H1 (cell line): ENCODE data around the gene SMIM29. TPM values are rescaled to one million over a fixed set of nuclear protein-coding genes. Genes with fewer than 3 reads are reported as not detected.

Source experiments
- CTCF ChIA-PET: fragments of 300-600 bp; sonication (Branson Sonifier 250); formaldehyde crosslinking; loops from one replicate; lab custom pipeline; 2021; ENCODE audit not compliant: partially characterized antibody; lab: Charles Lee
- POLR2A ChIA-PET: fragments of 300-600 bp; sonication (Branson Sonifier 250); formaldehyde crosslinking; loops from one replicate; lab custom pipeline; 2021; ENCODE audit warnings: inconsistent platforms; ENCODE audit not compliant: partially characterized antibody; lab: Charles Lee
- DNase-seq, 2 experiments: peaks; one replicate each; pipeline versions ENCODE4 v3.0.0 to v3.0.0-alpha.2; 2010 to 2022; ENCODE audit warnings: low spot score in 2 of 2, low read depth in 1 of 2, mixed read lengths in 1 of 2
- FAIRE-seq: peaks from 2 replicates; lab custom pipeline; 2011; peaks lifted over from hg19 to GRCh38; lab: Jason Lieb, UNC
- H2AFZ ChIP-seq: 2 replicates; pipeline ENCODE4 v1.8.1; 2012; ENCODE audit warnings: low read length, inconsistent platforms
- H2AK5ac ChIP-seq: 2 replicates; pipeline ENCODE4 v1.6.1; 2013; ENCODE audit warnings: low read depth, low read length
- H2BK120ac ChIP-seq: replicated peaks from 2 replicates; pipeline ENCODE3; 2013; ENCODE audit warnings: low read depth, low read length, inconsistent platforms
- H2BK12ac ChIP-seq: 2 replicates; pipeline ENCODE4 v1.6.1; 2013; ENCODE audit warnings: low read depth, low read length
- H2BK15ac ChIP-seq: 2 replicates; pipeline ENCODE4 v1.6.1; 2013; ENCODE audit warnings: low read length
- H2BK20ac ChIP-seq: 2 replicates; pipeline ENCODE4 v1.6.1; 2013; ENCODE audit warnings: low read length
- H2BK5ac ChIP-seq: 2 replicates; pipeline ENCODE4 v1.6.1; 2013; ENCODE audit warnings: low read depth, low read length
- H3K14ac ChIP-seq: 2 replicates; pipeline ENCODE4 v1.6.1; 2013; ENCODE audit warnings: inconsistent platforms; ENCODE audit not compliant: insufficient read length
- H3K18ac ChIP-seq: 2 replicates; pipeline ENCODE4 v1.6.1; 2013; ENCODE audit warnings: low read length; ENCODE audit errors: extremely low read depth
- H3K23ac ChIP-seq: 2 replicates; pipeline ENCODE4 v1.6.1; 2013; ENCODE audit warnings: inconsistent platforms; ENCODE audit not compliant: insufficient read length
- H3K23me2 ChIP-seq: 2 replicates; pipeline ENCODE4 v1.6.1; 2013; ENCODE audit warnings: low read depth, low read length
- H3K27ac ChIP-seq: 2 replicates; pipeline ENCODE4 v1.6.1; 2011; ENCODE audit warnings: low read depth, low read length, inconsistent platforms
- H3K27me3 ChIP-seq, 4 experiments: replicated peaks in 1 of 4; 1 replicate in 1 of 4; 2 replicates in 3 of 4; pipeline versions ENCODE4 v1.6.1 to v1.8.1; 2011 to 2013; ENCODE audit warnings: low read length in 3 of 4, mild to moderate bottlenecking in 3 of 4, inconsistent platforms in 2 of 4, mixed read lengths in 2 of 4, moderate library complexity in 1 of 4; ENCODE audit not compliant: control insufficient read depth in 3 of 4, insufficient read depth in 3 of 4; ENCODE audit errors: extremely low read depth in 1 of 4
- H3K36me3 ChIP-seq, 4 experiments: 2 replicates each; pipeline versions ENCODE4 v1.6.1 to v1.8.1; 2011 to 2013; ENCODE audit warnings: mild to moderate bottlenecking in 4 of 4, low read length in 3 of 4, moderate library complexity in 2 of 4, control low read depth in 1 of 4, inconsistent platforms in 1 of 4; ENCODE audit not compliant: insufficient read depth in 4 of 4, control insufficient read depth in 2 of 4
- H3K4ac ChIP-seq: replicated peaks from 2 replicates; pipeline ENCODE3; 2013; ENCODE audit warnings: low read length, low read depth, mixed read lengths, inconsistent platforms; ENCODE audit not compliant: insufficient read length
- H3K4me1 ChIP-seq, 4 experiments: replicated peaks in 1 of 4; 1 replicate in 1 of 4; 2 replicates in 3 of 4; pipeline versions ENCODE4 v1.6.1 to v1.8.1; 2011 to 2013; ENCODE audit warnings: low read length in 3 of 4, inconsistent platforms in 2 of 4, mixed read lengths in 1 of 4; ENCODE audit not compliant: insufficient read depth in 4 of 4, control insufficient read depth in 3 of 4
- H3K4me2 ChIP-seq, 2 experiments: 2 replicates each; pipeline versions ENCODE4 v1.6.1 to v1.8.1; 2011 to 2013; ENCODE audit warnings: low read depth in 2 of 2, low read length in 2 of 2, control low read depth in 1 of 2, inconsistent platforms in 1 of 2, mild to moderate bottlenecking in 1 of 2; ENCODE audit not compliant: insufficient read depth in 1 of 2
- H3K4me3 ChIP-seq, 4 experiments: fragments of 200-600, 300-600 bp in 1 of 4; sonication (generic), shearing (Covaris generic), sonication (Bioruptor Twin) in 1 of 4; 2 replicates each; pipeline versions ENCODE4 v1.5.1 to v1.8.1; 2011 to 2016; ENCODE audit warnings: low read length in 4 of 4, low read depth in 3 of 4, control low read depth in 2 of 4, inconsistent platforms in 2 of 4, mild to moderate bottlenecking in 2 of 4, mixed read lengths in 1 of 4, moderate library complexity in 1 of 4; ENCODE audit not compliant: insufficient read depth in 2 of 4; ENCODE audit errors: extremely low read depth in 1 of 4
- H3K56ac ChIP-seq: replicated peaks from 2 replicates; pipeline ENCODE3; 2013; ENCODE audit warnings: low read depth, mild to moderate bottlenecking, mixed read lengths, low read length, inconsistent platforms; ENCODE audit not compliant: insufficient read length
- H3K79me1 ChIP-seq: 2 replicates; pipeline ENCODE4 v1.6.1; 2013; ENCODE audit warnings: low read depth, low read length, control low read depth
- H3K79me2 ChIP-seq, 2 experiments: 2 replicates each; pipeline versions ENCODE4 v1.6.1 to v1.8.1; 2012 to 2013; ENCODE audit warnings: low read length in 2 of 2, mild to moderate bottlenecking in 2 of 2, inconsistent platforms in 1 of 2; ENCODE audit not compliant: insufficient read depth in 2 of 2, control insufficient read depth in 1 of 2
- H3K9ac ChIP-seq, 4 experiments: replicated peaks in 1 of 4; 1 replicate in 1 of 4; 2 replicates in 3 of 4; pipeline versions ENCODE4 v1.6.1 to v1.8.1; 2011 to 2013; ENCODE audit warnings: low read depth in 3 of 4, low read length in 3 of 4, control low read depth in 2 of 4, mild to moderate bottlenecking in 2 of 4, moderate library complexity in 2 of 4, inconsistent platforms in 1 of 4; ENCODE audit errors: extremely low read depth in 1 of 4
- H3K9me3 ChIP-seq, 2 experiments: 2 replicates each; pipeline versions ENCODE4 v1.6.1 to v1.8.1; 2012 to 2013; ENCODE audit warnings: mild to moderate bottlenecking in 2 of 2, moderate library complexity in 2 of 2, control low read depth in 1 of 2, inconsistent platforms in 1 of 2, low read depth in 1 of 2, low read length in 1 of 2, mixed read lengths in 1 of 2; ENCODE audit not compliant: insufficient read depth in 2 of 2
- H4K20me1 ChIP-seq, 2 experiments: replicated peaks in 1 of 2; 2 replicates each; pipeline versions ENCODE3 to v1.8.1; 2011 to 2013; ENCODE audit warnings: inconsistent platforms in 2 of 2, low read length in 2 of 2, mild to moderate bottlenecking in 1 of 2; ENCODE audit not compliant: insufficient read depth in 2 of 2, control insufficient read depth in 1 of 2
- H4K5ac ChIP-seq: 2 replicates; pipeline ENCODE4 v1.6.1; 2013; ENCODE audit warnings: low read length, low read depth, mixed read lengths, inconsistent platforms; ENCODE audit not compliant: insufficient read length
- H4K8ac ChIP-seq: 2 replicates; pipeline ENCODE4 v1.8.0; 2013; ENCODE audit warnings: mild to moderate bottlenecking, moderate library complexity, low read length, inconsistent platforms; ENCODE audit not compliant: insufficient read depth; ENCODE audit errors: extremely low read depth
- H4K91ac ChIP-seq: replicated peaks from 2 replicates; pipeline ENCODE3; 2013; ENCODE audit warnings: low read length, mixed read lengths, inconsistent platforms; ENCODE audit not compliant: insufficient read length
- CEBPB ChIP-seq: IDR thresholded peaks from 2 replicates; pipeline ENCODE4 v1.6.1; 2012; ENCODE audit warnings: low read depth, low read length
- CHD2 ChIP-seq: IDR thresholded peaks from 2 replicates; pipeline ENCODE4 v1.6.1; 2012; ENCODE audit warnings: low read length, improper control_type of control experiment
- HDAC2 ChIP-seq, 2 experiments: fragments of 300-600 bp in 1 of 2; sonication (generic) in 1 of 2; IDR thresholded peaks; 2 replicates each; pipeline ENCODE4 v1.6.1; 2011 to 2012; ENCODE audit warnings: low read depth in 2 of 2, low read length in 2 of 2, mild to moderate bottlenecking in 2 of 2, moderate library complexity in 2 of 2, borderline replicate concordance in 1 of 2, inconsistent platforms in 1 of 2
- SIRT6 ChIP-seq: IDR thresholded peaks from one replicate; pipeline ENCODE4 v1.7.1; 2012; ENCODE audit warnings: low read length, inconsistent platforms
- WGBS, 2 experiments: shearing (Covaris generic) in 1 of 2; methylation state at CpG; one replicate each; pipeline versions ENCODE4 v1.1.6 to v1.1.7; 2013 to 2015; ENCODE audit warnings: low lambda C conversion rate in 2 of 2, mixed read lengths in 2 of 2, inconsistent platforms in 1 of 2, low coverage in 1 of 2, missing lambda C conversion rate in 1 of 2; ENCODE audit not compliant: insufficient replicate concordance in 2 of 2, insufficient coverage in 1 of 2, insufficient read length in 1 of 2; ENCODE audit errors: extremely low coverage in 1 of 2, missing lambda C conversion rate in 1 of 2; 5-methylcytosine and 5-hydroxymethylcytosine counted together
- polyA plus RNA-seq, 7 experiments: library from polyadenylated mRNA; depleted of rRNA in 3 of 7; stranded (reverse) in 5 of 7; unstranded in 2 of 7; fragments of >200 nt in 5 of 7; fragments of 200-250 nt in 2 of 7; gene quantifications; 1 replicate in 5 of 7; 2 replicates in 1 of 7; 4 replicates in 1 of 7; pipeline versions ENCODE4 v1.2.1 to v1.2.3, GENCODE V29; 2011 to 2013; ENCODE audit warnings: missing spikeins in 2 of 7, mixed read lengths in 2 of 7
- total RNA-seq: library from RNA; stranded (reverse); fragmentation: NEBNext Ultra II Directional; extraction: Animal tissue kit (Norgen Biotek cat#: 25700); gene quantifications from 2 replicates; pipeline ENCODE4 v1.2.1, GENCODE V29; 2021
- TF ChIP-seq, protein P1 (sequence below): IDR thresholded peaks from 2 replicates; pipeline ENCODE4 v1.6.1; 2012; ENCODE audit warnings: inconsistent platforms
- TF ChIP-seq, protein P2 (sequence below), 3 experiments: IDR thresholded peaks; 1 replicate in 2 of 3; 2 replicates in 1 of 3; pipeline versions ENCODE4 v1.5.1 to v1.6.1; 2011; ENCODE audit warnings: low read length in 3 of 3, mild to moderate bottlenecking in 3 of 3, inconsistent platforms in 2 of 3, low read depth in 1 of 3, moderate library complexity in 1 of 3; ENCODE audit not compliant: insufficient read depth in 1 of 3; ENCODE audit errors: control extremely low read depth in 1 of 3

SMIM29 gene
- total and polyA plus RNA-seq, 2 of the 8 experiments (the other 6 are each of a cell fraction or from before 2014, with no cell fraction given) = 7.0 to 22.4 TPM

DNA sequence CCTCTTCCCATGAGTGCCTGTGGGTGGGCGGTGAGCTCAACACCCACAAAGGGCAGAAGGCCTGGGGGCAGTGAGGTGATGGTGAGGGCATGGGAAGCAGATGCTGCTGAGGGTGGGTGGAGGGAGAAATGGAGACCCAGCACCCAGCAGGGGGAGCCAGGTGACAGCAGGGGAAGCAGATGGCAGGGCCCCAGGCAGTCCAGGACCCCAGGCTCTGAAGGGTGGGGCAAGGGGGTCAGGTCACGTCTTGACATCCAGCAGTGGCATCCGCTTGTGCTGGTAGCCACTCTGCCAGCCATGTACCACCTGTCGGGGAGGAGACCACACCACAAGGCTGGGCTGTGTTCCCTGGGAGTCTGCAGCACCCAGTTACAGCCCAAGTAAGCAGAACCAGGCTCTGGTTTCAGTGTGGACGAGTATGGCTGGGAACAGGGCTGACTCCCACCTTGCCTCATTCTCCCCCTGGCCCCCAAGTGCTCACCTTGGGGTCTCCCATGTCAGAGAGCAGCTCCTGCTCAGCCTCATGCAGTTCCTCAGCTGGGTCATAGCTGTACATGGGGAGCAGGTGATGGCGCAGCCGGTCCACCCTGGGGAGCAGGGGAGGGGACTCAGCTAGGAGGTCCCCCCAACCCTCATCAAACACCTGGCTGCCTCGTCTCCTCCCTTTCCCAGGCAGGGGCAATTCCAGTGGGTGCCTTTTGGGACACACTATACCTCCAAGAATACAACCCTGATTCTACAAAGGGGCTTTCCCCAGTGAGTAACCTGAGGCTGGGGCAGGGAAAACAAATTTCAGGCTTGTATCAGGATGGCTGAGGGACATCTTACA is 2.0 kb downstream of the SMIM29 start:
- Histone ChIP-seq H4K20me1 (peaks cover 35 to 40% of the 10 kb centered on the region in 2 experiments), H4K91ac (no peak overlapping the region), H2BK15ac (no peak overlapping the region), H3K14ac (no peak overlapping the region), H2AFZ (no peak overlapping the region), H3K4me3 (no peak overlapping the region), H3K36me3 (peaks cover 24 to 33% (median 28%) of the 10 kb centered on the region in 4 experiments), H3K4me2 (no peak overlapping the region), H3K4ac (no peak overlapping the region), H3K56ac (no peak overlapping the region), H4K5ac (no peak overlapping the region), H3K4me1 (peaks cover 7 to 19% (median 13%) of the 10 kb centered on the region in 4 experiments), H3K27me3 (no peaks in the 10 kb centered on the region; a peak in 2 of 7 replicates), H3K79me2 (peaks cover 0 to 5% of the 10 kb centered on the region in 2 experiments; a peak in 1 of 4 replicates), H3K18ac (no peak overlapping the region), H3K27ac (no peak overlapping the region), H3K23me2 (peaks cover 7% of the 10 kb centered on the region), H2AK5ac (no peak overlapping the region), H3K9me3 (no peaks in the 10 kb centered on the region), H2BK5ac (peak overlapping the region; percentile 31; the same call in 1 of the 2 replicates), H4K8ac (peak overlapping the region; percentile 51; the same call in 1 of the 2 replicates), H3K79me1 (peaks cover 3% of the 10 kb centered on the region; the same call in 1 of the 2 replicates), H2BK12ac (no peak overlapping the region), H3K23ac (no peak overlapping the region), H3K9ac (no peak overlapping the region), H2BK20ac (no peak overlapping the region), H2BK120ac (no peak overlapping the region)
- DNase-seq (peak in 1 of 2 experiments; percentile 84), FAIRE-seq (no peak)
- POLR2A ChIA-PET = interaction anchor here (0.7 to 11.0 kb wide), 28 partner anchors 10 to 285 kb away, joined by 3 to 212 read pairs (median 4); partner anchors contain the start of genes GRM4, HMGA1, NUDT3 and RPS10
- 41% methylated on average over 8 of the region's 8 CpGs; no CpG with 5 or more reads in 1 of the 2 experiments for WGBS, 2 experiments
- CTCF ChIA-PET = interaction anchor here (0.6 to 5.8 kb wide), 8 partner anchors 25 to 494 kb away, joined by 3 to 62 read pairs (median 3); no protein-coding TSS in a partner anchor
- TF ChIP-seq, protein P1, sequence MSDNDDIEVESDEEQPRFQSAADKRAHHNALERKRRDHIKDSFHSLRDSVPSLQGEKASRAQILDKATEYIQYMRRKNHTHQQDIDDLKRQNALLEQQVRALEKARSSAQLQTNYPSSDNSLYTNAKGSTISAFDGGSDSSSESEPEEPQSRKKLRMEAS = 0 out of 2 replicates have a peak, but pooled peaks have one; percentile 34
- TF ChIP-seq SIRT6 (peak; percentile 89), HDAC2 (IDR thresholded peaks at IDR 0.05; ENCODE audit: borderline replicate concordance in 1 of 2, low read depth in 2 of 2, low read length in 2 of 2) (no peak), CEBPB (no peak), CHD2 (peak; percentile 15)
- TF ChIP-seq, protein P2, sequence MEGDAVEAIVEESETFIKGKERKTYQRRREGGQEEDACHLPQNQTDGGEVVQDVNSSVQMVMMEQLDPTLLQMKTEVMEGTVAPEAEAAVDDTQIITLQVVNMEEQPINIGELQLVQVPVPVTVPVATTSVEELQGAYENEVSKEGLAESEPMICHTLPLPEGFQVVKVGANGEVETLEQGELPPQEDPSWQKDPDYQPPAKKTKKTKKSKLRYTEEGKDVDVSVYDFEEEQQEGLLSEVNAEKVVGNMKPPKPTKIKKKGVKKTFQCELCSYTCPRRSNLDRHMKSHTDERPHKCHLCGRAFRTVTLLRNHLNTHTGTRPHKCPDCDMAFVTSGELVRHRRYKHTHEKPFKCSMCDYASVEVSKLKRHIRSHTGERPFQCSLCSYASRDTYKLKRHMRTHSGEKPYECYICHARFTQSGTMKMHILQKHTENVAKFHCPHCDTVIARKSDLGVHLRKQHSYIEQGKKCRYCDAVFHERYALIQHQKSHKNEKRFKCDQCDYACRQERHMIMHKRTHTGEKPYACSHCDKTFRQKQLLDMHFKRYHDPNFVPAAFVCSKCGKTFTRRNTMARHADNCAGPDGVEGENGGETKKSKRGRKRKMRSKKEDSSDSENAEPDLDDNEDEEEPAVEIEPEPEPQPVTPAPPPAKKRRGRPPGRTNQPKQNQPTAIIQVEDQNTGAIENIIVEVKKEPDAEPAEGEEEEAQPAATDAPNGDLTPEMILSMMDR (IDR thresholded peaks at IDR 0.05; ENCODE audit: control extremely low read depth in 1 of 3, insufficient read depth in 1 of 3, low read depth in 1 of 3, low read length in 3 of 3) = peak in 2 of 3 experiments; percentile 23 to 59; a peak in 2 of 4 replicates
